Measurements from ENCODE around the gene SGCD.

The SGCD gene

DNA sequence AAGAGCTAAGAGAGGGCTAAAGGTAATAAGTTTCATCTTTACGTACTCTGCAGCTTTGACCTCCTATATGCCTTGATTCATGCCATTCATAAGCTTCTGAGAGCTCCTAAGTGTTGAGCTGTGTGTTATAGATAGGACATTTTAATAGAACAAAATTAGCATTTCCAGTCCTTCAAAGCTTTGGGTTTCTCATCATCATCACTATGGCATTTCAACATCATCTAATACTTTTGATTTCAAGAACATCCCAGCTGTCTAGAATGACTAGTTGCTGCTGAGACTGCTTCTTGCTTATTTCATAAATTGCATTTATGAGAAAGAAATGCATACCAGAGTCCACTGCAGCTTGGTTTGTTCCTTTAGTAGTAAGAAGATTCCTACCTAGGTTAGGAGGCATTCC lies 201.7 kb downstream of the SGCD start:
- no peaks in the 10 kb centered on the region for H3K27me3 ChIP-seq (ENCODE audit: low read depth, low read length)
- no peak overlapping the region for H3K9ac ChIP-seq (ENCODE audit: low read length)
- H4K20me1 ChIP-seq (ENCODE audit: insufficient read depth, low read length), result no peaks in the 10 kb centered on the region
- H3K79me2 ChIP-seq (ENCODE audit: low read length), result no peaks in the 10 kb centered on the region
- H2AFZ ChIP-seq (ENCODE audit: low read depth, low read length), result no peak overlapping the region
- no peaks in the 10 kb centered on the region for H3K36me3 ChIP-seq (replicated peaks; ENCODE audit: low read depth, low read length)
- no peak overlapping the region for H3K4me3 ChIP-seq (ENCODE audit: low read length)
- H3K4me2 ChIP-seq (ENCODE audit: low read length), result no peak overlapping the region
- no peaks in the 10 kb centered on the region for H3K9me3 ChIP-seq (ENCODE audit: insufficient read depth, low read length)
- TF ChIP-seq, protein P1, sequence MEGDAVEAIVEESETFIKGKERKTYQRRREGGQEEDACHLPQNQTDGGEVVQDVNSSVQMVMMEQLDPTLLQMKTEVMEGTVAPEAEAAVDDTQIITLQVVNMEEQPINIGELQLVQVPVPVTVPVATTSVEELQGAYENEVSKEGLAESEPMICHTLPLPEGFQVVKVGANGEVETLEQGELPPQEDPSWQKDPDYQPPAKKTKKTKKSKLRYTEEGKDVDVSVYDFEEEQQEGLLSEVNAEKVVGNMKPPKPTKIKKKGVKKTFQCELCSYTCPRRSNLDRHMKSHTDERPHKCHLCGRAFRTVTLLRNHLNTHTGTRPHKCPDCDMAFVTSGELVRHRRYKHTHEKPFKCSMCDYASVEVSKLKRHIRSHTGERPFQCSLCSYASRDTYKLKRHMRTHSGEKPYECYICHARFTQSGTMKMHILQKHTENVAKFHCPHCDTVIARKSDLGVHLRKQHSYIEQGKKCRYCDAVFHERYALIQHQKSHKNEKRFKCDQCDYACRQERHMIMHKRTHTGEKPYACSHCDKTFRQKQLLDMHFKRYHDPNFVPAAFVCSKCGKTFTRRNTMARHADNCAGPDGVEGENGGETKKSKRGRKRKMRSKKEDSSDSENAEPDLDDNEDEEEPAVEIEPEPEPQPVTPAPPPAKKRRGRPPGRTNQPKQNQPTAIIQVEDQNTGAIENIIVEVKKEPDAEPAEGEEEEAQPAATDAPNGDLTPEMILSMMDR (IDR thresholded peaks at IDR 0.05; ENCODE audit: low read depth, low read length), result no peak
- H3K4me1 ChIP-seq (ENCODE audit: low read length), result no peaks in the 10 kb centered on the region
- no peak overlapping the region for H3K27ac ChIP-seq (ENCODE audit: low read length)

DNA sequence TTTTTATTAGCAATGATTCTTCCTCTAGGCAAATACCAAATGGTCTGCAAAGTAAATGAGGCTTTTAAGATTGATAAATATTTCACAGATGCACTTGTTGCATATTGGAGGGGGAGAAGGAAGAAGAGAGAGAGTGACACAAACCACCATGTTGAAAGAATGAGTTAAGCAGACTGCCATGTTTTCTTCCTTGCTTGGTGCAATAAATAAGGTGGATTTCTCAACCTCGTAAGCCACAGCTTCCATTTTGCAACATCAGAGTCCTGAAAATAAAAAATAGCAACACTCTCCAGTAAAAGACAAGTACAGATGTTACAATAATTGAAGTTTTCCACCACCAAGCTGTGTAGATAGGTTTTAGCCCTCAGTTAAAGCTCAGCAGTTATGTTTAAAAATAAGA lies 202.9 kb downstream of the SGCD start:
- Histone ChIP-seq H3K9me3 (ENCODE audit: insufficient read depth, low read length) (no peaks in the 10 kb centered on the region), H3K4me3 (ENCODE audit: low read length) (no peak overlapping the region), H3K9ac (ENCODE audit: low read length) (no peak overlapping the region), H3K79me2 (ENCODE audit: low read length) (no peaks in the 10 kb centered on the region), H2AFZ (ENCODE audit: low read depth, low read length) (no peak overlapping the region), H3K4me2 (ENCODE audit: low read length) (no peak overlapping the region), H3K27ac (ENCODE audit: low read length) (no peak overlapping the region), H4K20me1 (ENCODE audit: insufficient read depth, low read length) (no peaks in the 10 kb centered on the region), H3K27me3 (ENCODE audit: low read depth, low read length) (no peaks in the 10 kb centered on the region), H3K4me1 (ENCODE audit: low read length) (no peaks in the 10 kb centered on the region), H3K36me3 (replicated peaks; ENCODE audit: low read depth, low read length) (no peaks in the 10 kb centered on the region)
- TF ChIP-seq, protein P1 (IDR thresholded peaks at IDR 0.05; ENCODE audit: low read depth, low read length), result no peak
- TF ChIP-seq EZH2phosphoT487 (IDR thresholded peaks at IDR 0.05; ENCODE audit: low read depth), result no peak

DNA sequence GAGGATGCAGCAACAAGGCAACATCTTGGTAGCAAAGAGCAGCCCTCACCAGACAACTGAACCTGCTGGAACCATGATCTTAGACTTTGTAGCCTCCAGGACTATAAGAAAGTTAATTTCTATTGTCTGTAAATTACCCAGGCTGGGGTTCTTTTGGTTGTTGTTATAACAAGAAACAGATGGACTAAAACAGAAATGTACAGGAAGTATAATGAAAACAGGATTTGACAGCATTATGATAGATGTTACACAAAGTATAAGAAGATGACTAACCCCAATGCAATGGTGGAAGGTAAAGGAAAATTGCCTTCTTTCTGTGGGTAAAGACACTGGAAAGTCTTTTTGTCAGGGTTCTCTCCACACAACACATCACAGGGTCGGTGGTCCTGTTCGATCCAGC lies 204.2 kb downstream of the SGCD start:
- no peak overlapping the region for H3K4me2 ChIP-seq (ENCODE audit: low read length)
- no peaks in the 10 kb centered on the region for H4K20me1 ChIP-seq (ENCODE audit: insufficient read depth, low read length)
- H3K27ac ChIP-seq (ENCODE audit: low read length), result no peak overlapping the region
- H3K79me2 ChIP-seq (ENCODE audit: low read length), result no peaks in the 10 kb centered on the region
- H3K9ac ChIP-seq (ENCODE audit: low read length), result no peak overlapping the region
- no peaks in the 10 kb centered on the region for H3K27me3 ChIP-seq (ENCODE audit: low read depth, low read length)
- H2AFZ ChIP-seq (ENCODE audit: low read depth, low read length), result no peak overlapping the region
- no peaks in the 10 kb centered on the region for H3K9me3 ChIP-seq (ENCODE audit: insufficient read depth, low read length)
- TF ChIP-seq, protein P1 (IDR thresholded peaks at IDR 0.05; ENCODE audit: low read depth, low read length), result no peak
- TF ChIP-seq EZH2phosphoT487 (IDR thresholded peaks at IDR 0.05; ENCODE audit: low read depth), result no peak
- H3K4me1 ChIP-seq (ENCODE audit: low read length), result no peaks in the 10 kb centered on the region
- no peaks in the 10 kb centered on the region for H3K36me3 ChIP-seq (replicated peaks; ENCODE audit: low read depth, low read length)
- H3K4me3 ChIP-seq (ENCODE audit: low read length), result no peak overlapping the region

DNA sequence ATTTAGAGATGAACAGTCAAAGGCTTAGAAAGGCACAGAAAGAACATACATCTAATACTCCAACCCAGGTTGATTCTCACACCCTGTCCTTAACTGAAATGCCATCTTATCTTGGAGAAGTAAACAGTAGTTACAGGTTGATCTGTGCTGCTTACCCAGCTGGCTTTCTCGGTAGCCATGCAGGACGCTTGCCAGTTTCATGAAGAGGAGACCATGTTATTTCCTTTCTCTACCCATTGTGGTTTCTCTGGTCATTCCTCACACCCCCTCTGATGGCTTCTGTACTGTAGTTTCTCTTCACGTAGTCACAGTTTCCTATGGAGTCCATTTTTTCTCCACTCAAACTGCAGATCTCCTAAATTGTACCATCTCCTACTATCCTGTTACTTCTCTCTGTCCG lies 206.0 kb downstream of the SGCD start:
- no peak for TF ChIP-seq EZH2phosphoT487 (IDR thresholded peaks at IDR 0.05; ENCODE audit: low read depth)
- TF ChIP-seq, protein P1 (IDR thresholded peaks at IDR 0.05; ENCODE audit: low read depth, low read length), result no peak
- Histone ChIP-seq H3K36me3 (replicated peaks; ENCODE audit: low read depth, low read length) (no peaks in the 10 kb centered on the region), H4K20me1 (ENCODE audit: insufficient read depth, low read length) (no peaks in the 10 kb centered on the region)

More for the DNA sequence above, 206.0 kb downstream of the SGCD start:
- no peak overlapping the region for H3K9ac ChIP-seq (ENCODE audit: low read length)
- H3K9me3 ChIP-seq (ENCODE audit: insufficient read depth, low read length), result no peaks in the 10 kb centered on the region
- no peak overlapping the region for H2AFZ ChIP-seq (ENCODE audit: low read depth, low read length)
- no peaks in the 10 kb centered on the region for H3K4me1 ChIP-seq (ENCODE audit: low read length)
- H3K4me3 ChIP-seq (ENCODE audit: low read length), result no peak overlapping the region
- no peaks in the 10 kb centered on the region for H3K79me2 ChIP-seq (ENCODE audit: low read length)
- no peak overlapping the region for H3K4me2 ChIP-seq (ENCODE audit: low read length)
- no peaks in the 10 kb centered on the region for H3K27me3 ChIP-seq (ENCODE audit: low read depth, low read length)
- no peak overlapping the region for H3K27ac ChIP-seq (ENCODE audit: low read length)
